Hepatocyte (in vitro differentiated cells): ENCODE data around the gene WAPL. TPM values are rescaled to one million over a fixed set of nuclear protein-coding genes. Genes with fewer than 3 reads are reported as not detected.
A peak's percentile ranks its signal among the peaks of the same experiment; 100 is the strongest.

Source experiments
- DNase-seq: peaks from one replicate; pipeline ENCODE4 v3.0.0-alpha.2; 2016; ENCODE audit warnings: low spot score
- H2AFZ ChIP-seq: fragments of 200-600 bp; sonication (generic); 2 replicates; pipeline ENCODE4 v1.6.0; 2016; ENCODE audit warnings: antibody characterized with exemption, mild to moderate bottlenecking
- H3K27ac ChIP-seq: fragments of 200-600 bp; sonication (generic); 2 replicates; pipeline ENCODE4 v1.5.1; 2016; ENCODE audit warnings: mild to moderate bottlenecking
- H3K27me3 ChIP-seq: fragments of 200-600 bp; sonication (generic); 2 replicates; pipeline ENCODE4 v1.6.1; 2016
- H3K36me3 ChIP-seq: fragments of 200-600 bp; sonication (generic); replicated peaks from 2 replicates; pipeline ENCODE4 v1.5.1; 2016; ENCODE audit warnings: low read depth; ENCODE audit not compliant: insufficient read depth
- H3K4me1 ChIP-seq: fragments of 200-600 bp; sonication (generic); 2 replicates; pipeline ENCODE4 v1.5.1; 2016; ENCODE audit warnings: mild to moderate bottlenecking, moderate library complexity; ENCODE audit not compliant: insufficient read depth
- H3K4me2 ChIP-seq: fragments of 200-600 bp; sonication (generic); 2 replicates; pipeline ENCODE4 v1.6.0; 2016
- H3K4me3 ChIP-seq: fragments of 200-600 bp; sonication (generic); 2 replicates; pipeline ENCODE4 v1.5.1; 2016; ENCODE audit warnings: mild to moderate bottlenecking
- H3K79me2 ChIP-seq: fragments of 200-600 bp; sonication (generic); 2 replicates; pipeline ENCODE4 v1.6.0; 2017; ENCODE audit warnings: mild to moderate bottlenecking
- H3K9me2 ChIP-seq: fragments of 200-600 bp; sonication (generic); replicated peaks from 2 replicates; pipeline ENCODE4 v1.6.0; 2017; ENCODE audit warnings: mild to moderate bottlenecking; ENCODE audit not compliant: insufficient read depth
- H3K9me3 ChIP-seq: fragments of 200-600 bp; sonication (generic); 2 replicates; pipeline ENCODE4 v1.5.1; 2016; ENCODE audit warnings: low read depth, mild to moderate bottlenecking
- H4K20me1 ChIP-seq: fragments of 200-600 bp; sonication (generic); 2 replicates; pipeline ENCODE4 v1.6.0; 2016; ENCODE audit warnings: mild to moderate bottlenecking; ENCODE audit not compliant: insufficient read depth, poor library complexity, severe bottlenecking
- CTCF ChIP-seq: fragments of 200-600 bp; sonication (generic); IDR thresholded peaks from 2 replicates; pipeline ENCODE4 v1.5.1; 2016; ENCODE audit warnings: antibody characterized with exemption, mild to moderate bottlenecking; ENCODE audit not compliant: poor library complexity
- EZH2 ChIP-seq: fragments of 200-600 bp; sonication (generic); IDR thresholded peaks from 2 replicates; pipeline ENCODE4 v1.6.1; 2016; ENCODE audit warnings: antibody characterized with exemption, mild to moderate bottlenecking, borderline replicate concordance
- EZH2phosphoT487 ChIP-seq: fragments of 200-600 bp; sonication (generic); IDR thresholded peaks from one replicate; pipeline ENCODE4 v1.6.1; 2018; ENCODE audit warnings: antibody characterized with exemption, mild to moderate bottlenecking, low read depth, moderate library complexity; ENCODE audit not compliant: unreplicated experiment, severe bottlenecking
- WGBS: methylation state at CpG from one replicate; pipeline ENCODE4 v1.1.6; 2016; ENCODE audit warnings: low lambda C conversion rate; ENCODE audit errors: missing lambda C conversion rate; 5-methylcytosine and 5-hydroxymethylcytosine counted together
- polyA plus RNA-seq: library from polyadenylated mRNA; unstranded; fragments of >200 nt; fragmentation: Nextera tagmentation; extraction: Ambion mirVana; gene quantifications from 2 replicates; pipeline ENCODE4 v1.2.1, GENCODE V29; 2016
- total RNA-seq: library from RNA; depleted of rRNA; stranded (reverse); fragments of >200 nt; gene quantifications from 2 replicates; pipeline ENCODE4 v1.2.3, GENCODE V29; 2014

Gene WAPL
- total and polyA plus RNA-seq, 2 experiments from 2014 or later = 19.4 to 41.4 TPM

GRCh38 chr10:86402283-86402941 lies 119.2 kb downstream of the WAPL start:
- H3K4me1 ChIP-seq = peaks cover 18% of the 10 kb centered on the region
- no peak for TF ChIP-seq CTCF
- no peak for TF ChIP-seq EZH2phosphoT487
- no peak for TF ChIP-seq EZH2
- peaks cover 26% of the 10 kb centered on the region for H3K27me3 ChIP-seq
- no peaks in the 10 kb centered on the region for H3K79me2 ChIP-seq
- no peak overlapping the region for H2AFZ ChIP-seq
- H3K4me2 ChIP-seq = peak overlapping the region; percentile 95
- H3K4me3 ChIP-seq = no peak overlapping the region
- no peaks in the 10 kb centered on the region for H3K36me3 ChIP-seq
- WGBS = 22% methylated on average over 18 of the region's 18 CpGs
- no peak overlapping the region for H3K27ac ChIP-seq
- H3K9me2 ChIP-seq = no peaks in the 10 kb centered on the region
- H3K9me3 ChIP-seq = no peaks in the 10 kb centered on the region
- DNase-seq = no peak
- no peaks in the 10 kb centered on the region for H4K20me1 ChIP-seq

- peaks cover 18% of the 10 kb centered on the region for H3K4me1 ChIP-seq
- H3K27me3 ChIP-seq = peaks cover 33% of the 10 kb centered on the region
- H3K79me2 ChIP-seq = no peaks in the 10 kb centered on the region
- WGBS = 10% methylated on average over 26 of the region's 27 CpGs
- no peaks in the 10 kb centered on the region for H3K9me2 ChIP-seq
- peak; percentile 27 for DNase-seq
- no peaks in the 10 kb centered on the region for H3K36me3 ChIP-seq
- peak overlapping the region; percentile 74 for H2AFZ ChIP-seq
- H3K4me3 ChIP-seq = peak overlapping the region; percentile 54
- no peak for TF ChIP-seq EZH2
- TF ChIP-seq CTCF = no peak
- TF ChIP-seq EZH2phosphoT487 = no peak
- H3K4me2 ChIP-seq = peak overlapping the region; percentile 95
- peak overlapping the region; percentile 89 for H3K27ac ChIP-seq
- no peaks in the 10 kb centered on the region for H3K9me3 ChIP-seq
- H4K20me1 ChIP-seq = no peaks in the 10 kb centered on the region
These were observed 119.9 kb downstream of the WAPL start for GRCh38 chr10:86401588-86402282.

GRCh38 chr10:86400705-86401587 lies 120.6 kb downstream of the WAPL start:
- Histone ChIP-seq H3K36me3 (no peaks in the 10 kb centered on the region), H3K4me1 (peaks cover 18% of the 10 kb centered on the region), H3K9me3 (no peaks in the 10 kb centered on the region), H3K27me3 (peaks cover 37% of the 10 kb centered on the region), H4K20me1 (no peaks in the 10 kb centered on the region), H3K27ac (peak overlapping the region; percentile 89), H3K4me3 (peak overlapping the region; percentile 54), H3K4me2 (peak overlapping the region; percentile 95), H3K79me2 (no peaks in the 10 kb centered on the region), H2AFZ (peak overlapping the region; percentile 74), H3K9me2 (no peaks in the 10 kb centered on the region)
- DNase-seq = peak; percentile 74
- peak; percentile 27 for TF ChIP-seq EZH2
- TF ChIP-seq CTCF = peak; percentile 19
- TF ChIP-seq EZH2phosphoT487 = no peak
- 3% methylated on average over 55 of the region's 76 CpGs for WGBS
